Breast epithelium (tissue), 4 donors: ENCODE data around the gene SOX30. TPM values are rescaled to one million over a fixed set of nuclear protein-coding genes. Genes with fewer than 3 reads are reported as not detected.

ENCODE experiments used
- DNase-seq, 2 donors: peaks; one replicate each; pipeline ENCODE4 v3.0.0-alpha.2; 2019; ENCODE audit warnings: low spot score in 2 of 2
- H3K27ac ChIP-seq, 2 donors: fragments of 200-600 bp; sonication (generic) in 1 of 2; one replicate each; pipeline ENCODE4 v1.5.1; 2016 to 2019; ENCODE audit warnings: mild to moderate bottlenecking in 1 of 2
- H3K27me3 ChIP-seq, 2 donors: fragments of 200-600 bp; sonication (generic) in 1 of 2; one replicate each; pipeline versions ENCODE4 v1.5.1 to v1.6.0; 2017 to 2019; ENCODE audit warnings: control low read depth in 1 of 2, mild to moderate bottlenecking in 1 of 2
- H3K36me3 ChIP-seq: fragments of 200-600 bp; one replicate; pipeline ENCODE4 v1.5.1; 2019
- H3K4me1 ChIP-seq, 2 donors: fragments of 200-600 bp; sonication (generic); one replicate each; pipeline ENCODE4 v1.5.1; 2016 to 2019; ENCODE audit warnings: control low read depth in 1 of 2
- H3K4me3 ChIP-seq, 3 donors: fragments of 200-600 bp; sonication (generic); 1 replicate in 2 of 3; 2 replicates in 1 of 3; pipeline ENCODE4 v1.5.1; 2016 to 2019; ENCODE audit warnings: mild to moderate bottlenecking in 3 of 3, moderate library complexity in 2 of 3
- H3K9me3 ChIP-seq, 2 donors: fragments of 200-600 bp; sonication (generic) in 1 of 2; one replicate each; pipeline ENCODE4 v1.5.1; 2016 to 2019; ENCODE audit warnings: control low read depth in 1 of 2
- CTCF ChIP-seq, 3 donors: fragments of 450-650 bp; IDR thresholded peaks; one replicate each; pipeline ENCODE4 v1.5.1; 2016 to 2017; ENCODE audit warnings: antibody characterized with exemption in 3 of 3, mild to moderate bottlenecking in 3 of 3, moderate library complexity in 3 of 3
- POLR2A ChIP-seq: fragments of 450-650 bp; IDR thresholded peaks from one replicate; pipeline ENCODE4 v1.6.1; 2016; ENCODE audit warnings: antibody characterized with exemption, mild to moderate bottlenecking, moderate library complexity
- POLR2AphosphoS5 ChIP-seq, 3 donors: sonication (generic); formaldehyde crosslinking; IDR thresholded peaks; one replicate each; pipeline ENCODE4 v1.6.1; 2017; ENCODE audit warnings: antibody characterized with exemption in 3 of 3
- intact Hi-C: fragments of 100-400 bp; cut with DNase I; formaldehyde crosslinking; loops from one replicate; pipeline ENCODE4 v1.15.1; 2023; ENCODE audit warnings: low total_unique reads
- total RNA-seq, 3 donors: library from RNA; depleted of rRNA; stranded (reverse); fragments of >200 nt; gene quantifications; one replicate each; pipeline ENCODE4 v1.1.0, GENCODE V29; 2016

The SOX30 gene
- total RNA-seq, 3 donors from 2014 or later: 0.16 TPM; not detected in 2

GRCh38 chr5:157640406-157641066 is 11.7 kb downstream of the SOX30 start:
- H3K4me1 ChIP-seq: no peaks in the 10 kb centered on the region
- H3K9me3 ChIP-seq: no peaks in the 10 kb centered on the region
- no peak overlapping the region for H3K27ac ChIP-seq
- H3K36me3 ChIP-seq: no peaks in the 10 kb centered on the region
- DNase-seq: no peak
- TF ChIP-seq POLR2AphosphoS5 (IDR thresholded peaks at IDR 0.05) (no peak), CTCF (IDR thresholded peaks at IDR 0.05) (no peak), POLR2A (no peak)
- H3K27me3 ChIP-seq: no peaks in the 10 kb centered on the region
- intact Hi-C loops: loop anchor here (10.0 kb wide), 1 partner anchor 336 kb away; no protein-coding TSS in a partner anchor
- no peak overlapping the region for H3K4me3 ChIP-seq

- Histone ChIP-seq H3K4me1 (no peaks in the 10 kb centered on the region), H3K27me3 (no peaks in the 10 kb centered on the region), H3K4me3 (no peak overlapping the region), H3K9me3 (no peaks in the 10 kb centered on the region), H3K27ac (no peak overlapping the region), H3K36me3 (no peaks in the 10 kb centered on the region)
- intact Hi-C loops: no loop called here
- TF ChIP-seq CTCF (IDR thresholded peaks at IDR 0.05): no peak
- no peak for TF ChIP-seq POLR2AphosphoS5 (IDR thresholded peaks at IDR 0.05)
- no peak for DNase-seq
Observed at GRCh38 chr5:157630341-157630740, 21.9 kb downstream of the SOX30 start.

GRCh38 chr5:157626831-157627230 is 25.4 kb downstream of the SOX30 start:
- DNase-seq: no peak
- no peak for TF ChIP-seq CTCF (IDR thresholded peaks at IDR 0.05)
- no peak for TF ChIP-seq POLR2AphosphoS5 (IDR thresholded peaks at IDR 0.05)
- TF ChIP-seq POLR2A: no peak
- intact Hi-C loops: no loop called here
- Histone ChIP-seq H3K9me3 (no peaks in the 10 kb centered on the region), H3K36me3 (no peaks in the 10 kb centered on the region), H3K4me1 (no peaks in the 10 kb centered on the region), H3K27ac (no peak overlapping the region), H3K4me3 (no peak overlapping the region), H3K27me3 (no peaks in the 10 kb centered on the region)

GRCh38 chr5:157624144-157624543 is 28.1 kb downstream of the SOX30 start:
- no peak for DNase-seq
- intact Hi-C loops: no loop called here
- Histone ChIP-seq H3K9me3 (no peaks in the 10 kb centered on the region), H3K27me3 (no peaks in the 10 kb centered on the region), H3K36me3 (no peaks in the 10 kb centered on the region), H3K27ac (no peak overlapping the region), H3K4me1 (no peaks in the 10 kb centered on the region), H3K4me3 (no peak overlapping the region)
- TF ChIP-seq POLR2AphosphoS5 (IDR thresholded peaks at IDR 0.05) (no peak), CTCF (IDR thresholded peaks at IDR 0.05) (no peak), POLR2A (no peak)

DNA sequence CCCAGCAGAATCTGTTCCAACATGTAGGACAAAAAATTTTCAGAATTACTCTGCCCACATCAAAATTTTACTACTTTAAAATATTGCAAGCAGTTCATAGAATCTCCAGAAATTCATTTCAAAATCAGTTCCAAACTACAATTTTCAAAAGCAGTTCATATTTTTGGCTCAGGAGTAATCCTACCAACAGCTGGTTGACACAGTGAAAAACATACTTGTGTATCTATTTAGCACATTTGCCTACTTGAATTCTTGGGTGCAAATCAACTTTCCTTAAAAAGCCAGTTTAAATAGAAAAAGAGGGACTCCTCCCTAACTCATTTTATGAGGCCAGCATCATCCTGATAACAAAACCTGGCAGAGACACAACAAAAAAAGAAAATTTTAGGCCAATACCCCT is 31.5 kb downstream of the SOX30 start:
- DNase-seq: no peak
- Histone ChIP-seq H3K36me3 (no peaks in the 10 kb centered on the region), H3K4me3 (no peak overlapping the region), H3K27ac (no peak overlapping the region), H3K27me3 (no peaks in the 10 kb centered on the region), H3K4me1 (no peaks in the 10 kb centered on the region), H3K9me3 (no peaks in the 10 kb centered on the region)
- TF ChIP-seq CTCF (IDR thresholded peaks at IDR 0.05) (no peak), POLR2AphosphoS5 (IDR thresholded peaks at IDR 0.05) (no peak), POLR2A (no peak)
- intact Hi-C loops: no loop called here
